Hepatocyte (in vitro differentiated cells): Measurements from ENCODE around the gene DAB1.

Experiments
- EZH2 ChIP-seq: fragments of 200-600 bp; sonication (generic); IDR thresholded peaks from 2 replicates; pipeline ENCODE4 v1.6.1; 2016; ENCODE audit warnings: antibody characterized with exemption, mild to moderate bottlenecking, borderline replicate concordance
- EZH2phosphoT487 ChIP-seq: fragments of 200-600 bp; sonication (generic); IDR thresholded peaks from one replicate; pipeline ENCODE4 v1.6.1; 2018; ENCODE audit warnings: antibody characterized with exemption, mild to moderate bottlenecking, low read depth, moderate library complexity; ENCODE audit not compliant: unreplicated experiment, severe bottlenecking
- TF ChIP-seq, protein P1 (sequence below): fragments of 200-600 bp; sonication (generic); IDR thresholded peaks from 2 replicates; pipeline ENCODE4 v1.5.1; 2016; ENCODE audit warnings: antibody characterized with exemption, mild to moderate bottlenecking; ENCODE audit not compliant: poor library complexity

- TF ChIP-seq, protein P1, sequence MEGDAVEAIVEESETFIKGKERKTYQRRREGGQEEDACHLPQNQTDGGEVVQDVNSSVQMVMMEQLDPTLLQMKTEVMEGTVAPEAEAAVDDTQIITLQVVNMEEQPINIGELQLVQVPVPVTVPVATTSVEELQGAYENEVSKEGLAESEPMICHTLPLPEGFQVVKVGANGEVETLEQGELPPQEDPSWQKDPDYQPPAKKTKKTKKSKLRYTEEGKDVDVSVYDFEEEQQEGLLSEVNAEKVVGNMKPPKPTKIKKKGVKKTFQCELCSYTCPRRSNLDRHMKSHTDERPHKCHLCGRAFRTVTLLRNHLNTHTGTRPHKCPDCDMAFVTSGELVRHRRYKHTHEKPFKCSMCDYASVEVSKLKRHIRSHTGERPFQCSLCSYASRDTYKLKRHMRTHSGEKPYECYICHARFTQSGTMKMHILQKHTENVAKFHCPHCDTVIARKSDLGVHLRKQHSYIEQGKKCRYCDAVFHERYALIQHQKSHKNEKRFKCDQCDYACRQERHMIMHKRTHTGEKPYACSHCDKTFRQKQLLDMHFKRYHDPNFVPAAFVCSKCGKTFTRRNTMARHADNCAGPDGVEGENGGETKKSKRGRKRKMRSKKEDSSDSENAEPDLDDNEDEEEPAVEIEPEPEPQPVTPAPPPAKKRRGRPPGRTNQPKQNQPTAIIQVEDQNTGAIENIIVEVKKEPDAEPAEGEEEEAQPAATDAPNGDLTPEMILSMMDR = peak; percentile 11
- no peak for TF ChIP-seq EZH2
- TF ChIP-seq EZH2phosphoT487 = no peak
Measured at GRCh38 chr1:57061369-57061768, 362.5 kb downstream of the DAB1 start.
